A549 treated with ZK216348 at 1 μM for 4 hours (cell line): Measurements from ENCODE around the gene TTLL1. TPM values are rescaled to one million over a fixed set of nuclear protein-coding genes. Genes with fewer than 3 reads are reported as not detected.

Experiments
- total RNA-seq: library from RNA; stranded (reverse); fragments of 200-300 nt; extraction: Qiagen RNA extraction; gene quantifications from 5 replicates; pipeline ENCODE4 v1.2.3, GENCODE V29; 2022; ENCODE audit warnings: low read depth

TTLL1 gene
- 2.0 to 2.9 TPM (median 2.4 TPM) in 5 replicates for total RNA-seq

GRCh38 chr22:43088984-43089717 lies at the start of gene TTLL1:
Gene TTLL1 (minus strand): TSS chr22:43089391. CDS start chr22:43075586, 13,805 bp downstream.

GRCh38 chr22:43110444-43110926 lies 21.3 kb upstream of the TTLL1 start, which contains the start of gene BIK:
Gene BIK (plus strand): TSS chr22:43110750. CDS start chr22:43124023, 13,273 bp downstream.

GRCh38 chr22:43014869-43015676 lies 74.1 kb downstream of the TTLL1 start, which contains the start of gene PACSIN2:
Gene PACSIN2 (minus strand): TSS chr22:43015149. CDS start chr22:42912080, 103,069 bp downstream.

Other genes starting within 250 kb of the TTLL1 start
- gene ARFGAP3, start 232.1 kb downstream of the TTLL1 start, total RNA-seq, result 16.7 to 27.0 TPM (median 23.4 TPM) in 5 replicates
- gene PACSIN2, start 74.2 kb downstream of the TTLL1 start, total RNA-seq, result 103 to 138 TPM (median 131 TPM) in 5 replicates
- gene BIK, start 21.4 kb upstream of the TTLL1 start, total RNA-seq, result 0.81 to 2.1 TPM (median 1.2 TPM) in 5 replicates
- 14.2 to 26.4 TPM (median 26.1 TPM) in 5 replicates for gene MCAT, start 54.0 kb upstream of the TTLL1 start, total RNA-seq
- 102 to 238 TPM (median 194 TPM) in 5 replicates for gene TSPO, start 62.2 kb upstream of the TTLL1 start, total RNA-seq
- 14.5 to 24.2 TPM (median 23.5 TPM) in 5 replicates for gene TTLL12, start 97.7 kb upstream of the TTLL1 start, total RNA-seq